Measurements from ENCODE around the gene BCL3.

The BCL3 gene

GRCh38 chr19:44794610-44795009 lies 46.1 kb downstream of the BCL3 start:
- no peak for DNase-seq (ENCODE audit: low read depth)

GRCh38 chr19:44795398-44795987 lies 47.0 kb downstream of the BCL3 start:
- DNase-seq (ENCODE audit: low read depth) = no peak

GRCh38 chr19:44796701-44797115 lies 48.2 kb downstream of the BCL3 start:
- DNase-seq (ENCODE audit: low read depth) = no peak

- no peak for DNase-seq (ENCODE audit: low read depth)
Measured at GRCh38 chr19:44799627-44800346, 51.3 kb downstream of the BCL3 start.

GRCh38 chr19:44800461-44800860 lies 52.0 kb downstream of the BCL3 start:
- DNase-seq (ENCODE audit: low read depth) = peak; percentile 80

- no peak for DNase-seq (ENCODE audit: low read depth)
Measured at GRCh38 chr19:44803442-44804428, 55.2 kb downstream of the BCL3 start.

- no peak for DNase-seq (ENCODE audit: low read depth)
Measured at GRCh38 chr19:44806291-44806690, 57.8 kb downstream of the BCL3 start.

- no peak for DNase-seq (ENCODE audit: low read depth)
Measured at GRCh38 chr19:44807162-44807561, 58.7 kb downstream of the BCL3 start.

GRCh38 chr19:44807652-44808462 lies 59.3 kb downstream of the BCL3 start:
- DNase-seq (ENCODE audit: low read depth) = peak; percentile 58

GRCh38 chr19:44808463-44809371 lies 60.2 kb downstream of the BCL3 start, which contains the start of gene BCAM:
TSS of gene BCAM (plus strand) at chr19:44809103. CDS start at chr19:44809125, 22 bp downstream.
- DNase-seq (ENCODE audit: low read depth) = peak; percentile 71
